Erythroblast (primary cell): ENCODE results near the gene NDE1.

Experiments
- GATA1 ChIP-seq: IDR thresholded peaks from 2 replicates; pipeline ENCODE4 v1.6.1; 2011; ENCODE audit warnings: low read depth, mild to moderate bottlenecking, control low read depth, low read length, moderate library complexity
- POLR2A ChIP-seq: IDR thresholded peaks from 2 replicates; pipeline ENCODE4 v1.6.1; 2011; ENCODE audit warnings: mild to moderate bottlenecking, low read length

DNA sequence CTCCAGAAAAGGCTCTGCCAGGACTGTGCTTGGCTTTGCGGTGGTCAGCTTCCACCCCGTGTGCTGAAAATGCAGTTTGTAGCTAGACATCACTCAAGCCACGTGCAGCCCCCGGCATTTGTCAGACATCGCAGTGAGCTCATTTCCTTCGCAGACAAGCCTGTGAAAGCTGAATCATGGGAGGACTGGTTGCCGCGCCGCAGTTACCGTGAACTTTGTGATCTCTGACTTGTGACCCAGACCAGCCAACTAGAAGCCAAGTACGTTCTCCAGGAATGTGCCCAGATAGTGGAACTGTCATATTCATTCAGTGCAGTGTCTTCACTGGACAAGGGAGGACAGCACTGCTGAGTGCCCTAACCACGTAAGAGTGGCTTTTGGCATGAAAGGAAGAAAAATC, 58.1 kb downstream of the NDE1 start:
- TF ChIP-seq POLR2A: no peak
- TF ChIP-seq GATA1: no peak
